Transverse colon (tissue), 4 donors: ENCODE measurements around the gene SMIM8. TPM values are rescaled to one million over a fixed set of nuclear protein-coding genes. Genes with fewer than 3 reads are reported as not detected.

ENCODE experiments used
- DNase-seq: peaks from one replicate; pipeline ENCODE4 v3.0.0-alpha.2; 2019
- H3K27ac ChIP-seq, 4 donors: fragments of 200-600 bp; sonication (generic); 2 replicates each; pipeline ENCODE4 v1.5.1; 2016 to 2018; ENCODE audit warnings: inconsistent platforms in 4 of 4
- H3K27me3 ChIP-seq: fragments of 200-600 bp; sonication (generic); 2 replicates; pipeline ENCODE4 v1.5.1; 2017; ENCODE audit warnings: inconsistent platforms
- H3K36me3 ChIP-seq, 4 donors: fragments of 200-600 bp; sonication (generic); 2 replicates each; pipeline ENCODE4 v1.5.1; 2017 to 2019; ENCODE audit warnings: inconsistent platforms in 4 of 4
- H3K4me1 ChIP-seq, 4 donors: fragments of 200-600 bp; sonication (generic); 2 replicates each; pipeline ENCODE4 v1.5.1; 2017 to 2020; ENCODE audit warnings: inconsistent platforms in 4 of 4
- H3K4me3 ChIP-seq, 4 donors: fragments of 200-600 bp; sonication (generic); 1 replicate in 1 of 4; 2 replicates in 3 of 4; pipeline versions ENCODE4 v1.5.1 to v1.6.1; 2017 to 2019; ENCODE audit warnings: inconsistent platforms in 4 of 4
- H3K9me3 ChIP-seq, 2 donors: fragments of 200-600 bp; sonication (generic); 2 replicates each; pipeline ENCODE4 v1.5.1; 2017 to 2019; ENCODE audit warnings: inconsistent platforms in 2 of 2
- EP300 ChIP-seq: sonication (generic); formaldehyde crosslinking; IDR thresholded peaks from one replicate; pipeline ENCODE4 v1.6.1; 2017; ENCODE audit warnings: antibody characterized with exemption, low read depth
- POLR2A ChIP-seq: fragments of 450-650 bp; IDR thresholded peaks from one replicate; pipeline ENCODE4 v1.6.1; 2016; ENCODE audit warnings: antibody characterized with exemption, mild to moderate bottlenecking, moderate library complexity
- POLR2AphosphoS5 ChIP-seq, 3 donors: sonication (generic); formaldehyde crosslinking; IDR thresholded peaks; one replicate each; pipeline ENCODE4 v1.6.1; 2016; ENCODE audit warnings: antibody characterized with exemption in 3 of 3
- WGBS, 2 donors: methylation state at CpG; one replicate each; pipeline ENCODE4 v1.1.5; 2018; ENCODE audit warnings: low coverage in 1 of 2; 5-methylcytosine and 5-hydroxymethylcytosine counted together
- in situ Hi-C, 4 donors: fragments of 200-750 bp; cut with MboI; loops; one replicate each; pipeline versions ENCODE4 v1.15.0 to v1.15.1; 2017; ENCODE audit warnings: low sequenced_read_pairs in 3 of 4, low pct_ligation_motif_present in 1 of 4, low pct_unique_long_range_greater_than_20kb in 1 of 4
- intact Hi-C: fragments of 100-400 bp; cut with DNase I; formaldehyde crosslinking; loops from one replicate; pipeline ENCODE4 v1.15.1; 2023; ENCODE audit warnings: low total_unique reads
- total RNA-seq, 4 donors: library from RNA; depleted of rRNA; stranded (reverse); fragments of >200 nt; gene quantifications; one replicate each; pipeline ENCODE4 v1.1.0, GENCODE V29; 2016
- TF ChIP-seq, protein P1 (sequence below), 5 experiments: fragments of 200-600 bp in 3 of 5; fragments of 450-650 bp in 2 of 5; sonication (generic) in 3 of 5; IDR thresholded peaks; 1 replicate in 2 of 5; 2 replicates in 3 of 5; pipeline ENCODE4 v1.5.1; 2016 to 2017; ENCODE audit warnings: antibody characterized with exemption in 5 of 5, inconsistent platforms in 3 of 5, mild to moderate bottlenecking in 2 of 5, moderate library complexity in 1 of 5

SMIM8 gene
- total RNA-seq, 4 donors from 2014 or later = 14.2 to 20.5 (median 18.4) TPM

DNA sequence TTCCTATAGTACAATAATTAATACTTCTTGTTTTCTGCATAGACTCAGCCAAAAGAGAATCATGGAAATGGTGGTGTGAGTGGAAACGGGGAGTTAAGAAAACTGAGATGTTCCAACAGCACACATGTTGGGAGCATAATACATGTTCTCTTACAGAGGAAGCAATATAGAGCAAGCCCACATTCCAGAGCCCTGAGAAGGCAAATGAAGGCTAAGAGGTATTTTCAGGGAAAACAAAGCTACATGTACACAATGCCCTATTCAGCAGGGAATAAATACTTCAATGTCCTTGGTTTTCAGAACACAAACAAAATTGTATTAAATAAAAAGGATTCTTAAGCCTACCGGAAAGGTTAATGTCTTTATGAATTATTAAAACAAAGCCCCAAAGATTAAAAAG is 35.1 kb upstream of the SMIM8 start:
- 78 to 82% methylated on average over 2 of the region's 2 CpGs for WGBS, 2 donors
- Histone ChIP-seq H3K36me3 (no peaks in the 10 kb centered on the region), H3K27me3 (peaks cover 5% of the 10 kb centered on the region), H3K27ac (no peak overlapping the region), H3K9me3 (no peaks in the 10 kb centered on the region), H3K4me1 (no peaks in the 10 kb centered on the region), H3K4me3 (no peak overlapping the region)
- intact Hi-C loops (no loop called here), in situ Hi-C loops (no loop called here)
- DNase-seq = no peak
- no peak for TF ChIP-seq EP300
- TF ChIP-seq POLR2AphosphoS5 (IDR thresholded peaks at IDR 0.05) = no peak
- TF ChIP-seq, protein P1, sequence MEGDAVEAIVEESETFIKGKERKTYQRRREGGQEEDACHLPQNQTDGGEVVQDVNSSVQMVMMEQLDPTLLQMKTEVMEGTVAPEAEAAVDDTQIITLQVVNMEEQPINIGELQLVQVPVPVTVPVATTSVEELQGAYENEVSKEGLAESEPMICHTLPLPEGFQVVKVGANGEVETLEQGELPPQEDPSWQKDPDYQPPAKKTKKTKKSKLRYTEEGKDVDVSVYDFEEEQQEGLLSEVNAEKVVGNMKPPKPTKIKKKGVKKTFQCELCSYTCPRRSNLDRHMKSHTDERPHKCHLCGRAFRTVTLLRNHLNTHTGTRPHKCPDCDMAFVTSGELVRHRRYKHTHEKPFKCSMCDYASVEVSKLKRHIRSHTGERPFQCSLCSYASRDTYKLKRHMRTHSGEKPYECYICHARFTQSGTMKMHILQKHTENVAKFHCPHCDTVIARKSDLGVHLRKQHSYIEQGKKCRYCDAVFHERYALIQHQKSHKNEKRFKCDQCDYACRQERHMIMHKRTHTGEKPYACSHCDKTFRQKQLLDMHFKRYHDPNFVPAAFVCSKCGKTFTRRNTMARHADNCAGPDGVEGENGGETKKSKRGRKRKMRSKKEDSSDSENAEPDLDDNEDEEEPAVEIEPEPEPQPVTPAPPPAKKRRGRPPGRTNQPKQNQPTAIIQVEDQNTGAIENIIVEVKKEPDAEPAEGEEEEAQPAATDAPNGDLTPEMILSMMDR (IDR thresholded peaks at IDR 0.05) = no peak
- no peak for TF ChIP-seq POLR2A

DNA sequence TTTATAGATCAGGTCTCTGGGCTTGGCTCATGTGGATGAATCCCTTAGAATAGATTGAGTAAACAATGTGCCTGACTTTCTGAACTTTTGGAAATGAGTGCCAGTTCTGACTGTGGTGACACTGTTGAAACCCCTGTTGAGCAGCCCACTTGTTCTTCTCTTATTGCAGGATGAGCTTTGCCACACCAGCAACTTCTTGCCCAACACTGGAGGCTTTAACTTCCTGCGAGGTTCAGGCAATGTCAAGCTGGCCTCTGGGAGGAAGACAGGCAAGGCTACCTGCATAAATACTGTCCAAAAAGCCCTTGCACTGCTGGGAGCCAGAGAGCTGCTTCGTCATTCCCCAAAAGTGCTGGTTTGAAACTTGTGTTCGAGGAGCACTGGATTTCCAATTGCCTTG is 32.8 kb upstream of the SMIM8 start:
- intact Hi-C loops (no loop called here), in situ Hi-C loops (no loop called here)
- Histone ChIP-seq H3K4me3 (no peak overlapping the region), H3K27me3 (peaks cover 19% of the 10 kb centered on the region), H3K27ac (no peak overlapping the region), H3K36me3 (no peaks in the 10 kb centered on the region), H3K9me3 (no peaks in the 10 kb centered on the region), H3K4me1 (no peaks in the 10 kb centered on the region)
- DNase-seq = no peak
- TF ChIP-seq EP300 = no peak
- TF ChIP-seq, protein P1 (IDR thresholded peaks at IDR 0.05) = no peak
- TF ChIP-seq POLR2A = no peak
- TF ChIP-seq POLR2AphosphoS5 (IDR thresholded peaks at IDR 0.05) = no peak
- 81% methylated on average over 3 of the region's 3 CpGs; no CpG with 5 or more reads in 1 of the 2 donors for WGBS, 2 donors

DNA sequence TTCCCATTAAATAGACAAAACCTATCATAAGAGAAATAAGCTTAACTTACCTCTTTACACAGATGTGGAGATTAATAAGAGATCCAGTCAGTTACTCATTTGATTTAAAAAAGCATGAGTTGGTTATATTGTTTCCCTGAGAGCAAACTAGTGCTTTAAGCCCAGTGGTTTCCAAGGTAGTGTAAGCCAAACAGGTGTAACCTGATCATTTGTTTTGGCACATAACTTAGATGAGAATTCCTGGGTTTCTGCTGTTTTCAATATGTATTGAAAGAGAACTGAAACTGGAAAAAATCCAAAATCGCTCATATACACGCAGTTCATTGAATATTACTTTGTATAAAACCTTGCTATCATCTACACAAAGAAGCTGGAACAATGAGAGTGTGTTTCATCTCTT is 30.5 kb upstream of the SMIM8 start:
- Histone ChIP-seq H3K27me3 (peaks cover 22% of the 10 kb centered on the region), H3K4me3 (no peak overlapping the region), H3K27ac (no peak overlapping the region), H3K9me3 (no peaks in the 10 kb centered on the region), H3K4me1 (no peaks in the 10 kb centered on the region), H3K36me3 (no peaks in the 10 kb centered on the region)
- TF ChIP-seq, protein P1 (IDR thresholded peaks at IDR 0.05) = no peak
- TF ChIP-seq EP300 = no peak
- no peak for TF ChIP-seq POLR2AphosphoS5 (IDR thresholded peaks at IDR 0.05)
- DNase-seq = no peak
- 68 to 77% methylated on average over 2 of the region's 2 CpGs for WGBS, 2 donors
- in situ Hi-C loops (no loop called here), intact Hi-C loops (no loop called here)

DNA sequence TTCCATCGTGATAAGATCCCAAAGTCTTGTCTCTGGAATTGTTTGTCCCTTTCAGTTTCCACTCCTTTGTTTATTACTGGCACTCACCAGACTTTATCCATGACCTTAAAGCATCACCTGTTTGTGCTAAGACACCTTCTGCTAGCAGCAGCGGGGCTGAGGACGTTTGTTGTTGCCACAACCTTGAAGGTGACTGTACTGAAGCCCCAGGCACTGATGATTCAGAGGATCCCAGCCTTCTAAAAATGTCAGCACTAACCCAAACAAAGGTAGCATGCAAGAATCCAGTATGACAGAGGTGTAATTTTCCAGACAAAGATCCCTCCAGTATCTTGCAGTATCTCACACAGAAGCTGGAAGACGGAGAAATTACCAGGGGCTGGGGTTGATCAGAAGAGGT is 28.9 kb upstream of the SMIM8 start:
- TF ChIP-seq EP300 (no peak), POLR2A (no peak), POLR2AphosphoS5 (IDR thresholded peaks at IDR 0.05) (no peak)
- TF ChIP-seq, protein P1 (IDR thresholded peaks at IDR 0.05) = no peak
- DNase-seq = no peak
- WGBS, 2 donors = 89 to 100% methylated on average over 1 to 4 of the region's 4 CpGs
- H3K9me3 ChIP-seq = no peaks in the 10 kb centered on the region
- intact Hi-C loops = no loop called here
- H3K4me3 ChIP-seq = no peak overlapping the region
- in situ Hi-C loops = no loop called here
- H3K36me3 ChIP-seq = no peaks in the 10 kb centered on the region
- H3K4me1 ChIP-seq = no peaks in the 10 kb centered on the region
- no peak overlapping the region for H3K27ac ChIP-seq
- peaks cover 21% of the 10 kb centered on the region for H3K27me3 ChIP-seq
